Vagina (tissue), 2 donors: ENCODE results near the gene SLC7A11. TPM values are rescaled to one million over a fixed set of nuclear protein-coding genes. Genes with fewer than 3 reads are reported as not detected.

Experiments used
- DNase-seq, 2 donors: peaks; one replicate each; pipeline ENCODE4 v3.0.0-alpha.2; 2017; ENCODE audit errors: extremely low spot score in 2 of 2
- H3K27ac ChIP-seq: fragments of 200-600 bp; sonication (generic); one replicate; pipeline ENCODE4 v1.5.1; 2019
- H3K27me3 ChIP-seq: fragments of 200-600 bp; sonication (generic); one replicate; pipeline ENCODE4 v1.5.1; 2019
- H3K36me3 ChIP-seq, 2 donors: fragments of 200-600 bp; sonication (generic); one replicate each; pipeline ENCODE4 v1.5.1; 2017 to 2019
- H3K4me1 ChIP-seq: fragments of 200-600 bp; sonication (generic); one replicate; pipeline ENCODE4 v1.5.1; 2019
- H3K4me3 ChIP-seq, 2 donors: fragments of 200-600 bp; sonication (generic); 1 replicate in 1 of 2; 2 replicates in 1 of 2; pipeline ENCODE4 v1.5.1; 2016 to 2019
- H3K9me3 ChIP-seq: fragments of 200-600 bp; sonication (generic); one replicate; pipeline ENCODE4 v1.5.1; 2019
- POLR2A ChIP-seq, 2 donors: fragments of 450-650 bp; IDR thresholded peaks; one replicate each; pipeline ENCODE4 v1.6.1; 2017; ENCODE audit warnings: antibody characterized with exemption in 2 of 2, mild to moderate bottlenecking in 2 of 2, moderate library complexity in 2 of 2
- POLR2AphosphoS5 ChIP-seq, 2 donors: sonication (generic); formaldehyde crosslinking; IDR thresholded peaks; one replicate each; pipeline ENCODE4 v1.9.0; 2017; ENCODE audit warnings: antibody characterized with exemption in 2 of 2, mild to moderate bottlenecking in 2 of 2, low read depth in 1 of 2; ENCODE audit not compliant: insufficient read depth in 1 of 2
- intact Hi-C: fragments of 100-400 bp; cut with DNase I; formaldehyde crosslinking; loops from one replicate; pipeline ENCODE4 v1.15.1; 2023
- total RNA-seq: library from RNA; depleted of rRNA; stranded (reverse); fragments of >200 nt; gene quantifications from one replicate; pipeline ENCODE4 v1.2.3, GENCODE V29; 2016
- TF ChIP-seq, protein P1 (sequence below), 3 experiments: fragments of 450-650 bp in 2 of 3; fragments of 200-600 bp in 1 of 3; sonication (generic) in 1 of 3; IDR thresholded peaks; one replicate each; pipeline ENCODE4 v1.5.1; 2017 to 2019; ENCODE audit warnings: antibody characterized with exemption in 3 of 3, mild to moderate bottlenecking in 2 of 3, moderate library complexity in 2 of 3

Gene SLC7A11
- total RNA-seq, 1 donor from 2014 or later = 1.5 TPM

DNA sequence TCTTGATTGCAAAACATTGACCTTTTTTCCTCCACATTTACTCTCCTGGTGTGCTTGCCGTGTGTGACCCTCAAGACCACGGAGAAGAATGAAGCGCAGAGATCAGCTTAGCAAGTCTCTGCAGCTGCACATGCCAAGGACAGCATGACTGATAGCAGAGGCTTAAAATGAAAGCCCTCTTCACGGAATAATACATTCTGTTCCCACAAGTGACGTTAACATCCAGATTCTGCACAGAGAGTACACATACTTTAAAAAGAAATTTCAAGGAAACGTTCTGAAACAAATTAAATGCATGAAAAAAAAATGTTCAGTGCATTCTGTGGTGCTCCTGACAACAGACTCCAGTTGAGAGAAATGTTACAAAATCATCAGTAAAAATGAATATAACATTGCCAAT, 60.9 kb downstream of the SLC7A11 start:
- intact Hi-C loops = loop anchor here (10.0 kb wide), 1 partner anchor 1056 kb away; no protein-coding TSS in a partner anchor
- no peak for DNase-seq
- Histone ChIP-seq H3K36me3 (no peaks in the 10 kb centered on the region), H3K4me3 (no peak overlapping the region), H3K4me1 (no peaks in the 10 kb centered on the region), H3K27ac (no peak overlapping the region), H3K9me3 (no peaks in the 10 kb centered on the region), H3K27me3 (no peaks in the 10 kb centered on the region)
- no peak for TF ChIP-seq POLR2A (IDR thresholded peaks at IDR 0.05)
- TF ChIP-seq, protein P1, sequence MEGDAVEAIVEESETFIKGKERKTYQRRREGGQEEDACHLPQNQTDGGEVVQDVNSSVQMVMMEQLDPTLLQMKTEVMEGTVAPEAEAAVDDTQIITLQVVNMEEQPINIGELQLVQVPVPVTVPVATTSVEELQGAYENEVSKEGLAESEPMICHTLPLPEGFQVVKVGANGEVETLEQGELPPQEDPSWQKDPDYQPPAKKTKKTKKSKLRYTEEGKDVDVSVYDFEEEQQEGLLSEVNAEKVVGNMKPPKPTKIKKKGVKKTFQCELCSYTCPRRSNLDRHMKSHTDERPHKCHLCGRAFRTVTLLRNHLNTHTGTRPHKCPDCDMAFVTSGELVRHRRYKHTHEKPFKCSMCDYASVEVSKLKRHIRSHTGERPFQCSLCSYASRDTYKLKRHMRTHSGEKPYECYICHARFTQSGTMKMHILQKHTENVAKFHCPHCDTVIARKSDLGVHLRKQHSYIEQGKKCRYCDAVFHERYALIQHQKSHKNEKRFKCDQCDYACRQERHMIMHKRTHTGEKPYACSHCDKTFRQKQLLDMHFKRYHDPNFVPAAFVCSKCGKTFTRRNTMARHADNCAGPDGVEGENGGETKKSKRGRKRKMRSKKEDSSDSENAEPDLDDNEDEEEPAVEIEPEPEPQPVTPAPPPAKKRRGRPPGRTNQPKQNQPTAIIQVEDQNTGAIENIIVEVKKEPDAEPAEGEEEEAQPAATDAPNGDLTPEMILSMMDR (IDR thresholded peaks at IDR 0.05) = no peak
- no peak for TF ChIP-seq POLR2AphosphoS5 (IDR thresholded peaks at IDR 0.05; ENCODE audit: insufficient read depth in 1 of 2, low read depth in 1 of 2)

GRCh38 chr4:138178566-138178965, 63.6 kb downstream of the SLC7A11 start:
- no peaks in the 10 kb centered on the region for H3K36me3 ChIP-seq
- no peaks in the 10 kb centered on the region for H3K4me1 ChIP-seq
- H3K27ac ChIP-seq = no peak overlapping the region
- no peaks in the 10 kb centered on the region for H3K27me3 ChIP-seq
- no peaks in the 10 kb centered on the region for H3K9me3 ChIP-seq
- intact Hi-C loops = no loop called here
- TF ChIP-seq, protein P1 (IDR thresholded peaks at IDR 0.05) = no peak
- TF ChIP-seq POLR2A (IDR thresholded peaks at IDR 0.05) (no peak), POLR2AphosphoS5 (IDR thresholded peaks at IDR 0.05; ENCODE audit: insufficient read depth in 1 of 2, low read depth in 1 of 2) (no peak)
- H3K4me3 ChIP-seq = no peak overlapping the region
- no peak for DNase-seq

- DNase-seq = no peak
- Histone ChIP-seq H3K27ac (no peak overlapping the region), H3K27me3 (no peaks in the 10 kb centered on the region), H3K4me1 (no peaks in the 10 kb centered on the region), H3K9me3 (no peaks in the 10 kb centered on the region), H3K36me3 (no peaks in the 10 kb centered on the region), H3K4me3 (no peak overlapping the region)
- intact Hi-C loops = no loop called here
- TF ChIP-seq POLR2AphosphoS5 (IDR thresholded peaks at IDR 0.05; ENCODE audit: insufficient read depth in 1 of 2, low read depth in 1 of 2) (no peak), POLR2A (IDR thresholded peaks at IDR 0.05) (no peak)
- TF ChIP-seq, protein P1 (IDR thresholded peaks at IDR 0.05) = no peak
Observed at GRCh38 chr4:138177278-138177968, 64.7 kb downstream of the SLC7A11 start.

DNA sequence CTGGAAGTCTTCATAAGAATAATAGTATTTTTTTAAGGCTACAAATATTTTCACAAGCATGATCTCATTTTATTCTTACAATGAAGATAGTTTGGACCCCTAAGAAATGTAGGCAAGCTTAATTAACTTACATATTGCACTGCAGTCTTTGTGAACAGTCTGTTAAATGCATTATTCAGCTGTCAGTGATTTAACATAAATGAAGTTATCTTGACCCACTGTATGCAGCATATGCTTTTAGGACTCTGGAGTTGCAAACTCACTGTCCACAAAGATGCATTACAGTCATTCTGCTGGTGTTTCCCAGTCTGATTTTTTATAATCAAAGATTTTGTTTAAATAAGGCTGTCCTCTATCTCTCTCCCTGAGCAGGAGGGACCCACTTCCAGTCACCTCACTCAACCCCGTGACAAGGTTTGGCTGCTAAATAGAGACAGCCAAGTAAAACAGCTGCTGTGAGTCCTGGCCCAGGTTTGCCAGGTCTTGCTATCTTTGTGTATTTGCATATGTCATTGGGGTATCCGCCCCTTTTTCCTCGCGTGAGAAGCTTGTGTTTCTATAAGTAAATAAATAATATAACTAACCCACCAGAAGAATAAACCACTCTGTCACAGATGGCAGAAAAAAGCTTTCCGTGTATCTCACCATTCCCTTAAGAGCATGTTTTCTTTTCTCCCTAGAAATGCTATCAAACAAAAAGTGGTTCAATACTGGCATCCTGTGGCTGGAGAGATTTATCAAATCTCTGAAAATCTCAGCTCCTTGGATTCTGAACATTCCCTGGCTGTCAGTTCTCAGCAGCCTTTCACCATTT, 67.0 kb downstream of the SLC7A11 start:
- Histone ChIP-seq H3K36me3 (no peaks in the 10 kb centered on the region), H3K9me3 (no peaks in the 10 kb centered on the region), H3K4me1 (no peaks in the 10 kb centered on the region), H3K27ac (no peak overlapping the region), H3K27me3 (no peaks in the 10 kb centered on the region), H3K4me3 (no peak overlapping the region)
- intact Hi-C loops = no loop called here
- DNase-seq = no peak
- TF ChIP-seq POLR2AphosphoS5 (IDR thresholded peaks at IDR 0.05; ENCODE audit: insufficient read depth in 1 of 2, low read depth in 1 of 2) (no peak), POLR2A (IDR thresholded peaks at IDR 0.05) (no peak)
- TF ChIP-seq, protein P1 (IDR thresholded peaks at IDR 0.05) = no peak

- no peak overlapping the region for H3K27ac ChIP-seq
- H3K9me3 ChIP-seq = no peaks in the 10 kb centered on the region
- intact Hi-C loops = no loop called here
- no peak overlapping the region for H3K4me3 ChIP-seq
- no peaks in the 10 kb centered on the region for H3K36me3 ChIP-seq
- no peaks in the 10 kb centered on the region for H3K27me3 ChIP-seq
- no peaks in the 10 kb centered on the region for H3K4me1 ChIP-seq
- no peak for DNase-seq
- no peak for TF ChIP-seq POLR2AphosphoS5 (IDR thresholded peaks at IDR 0.05; ENCODE audit: insufficient read depth in 1 of 2, low read depth in 1 of 2)
- TF ChIP-seq, protein P1 (IDR thresholded peaks at IDR 0.05) = no peak
- TF ChIP-seq POLR2A (IDR thresholded peaks at IDR 0.05) = no peak
Observed at GRCh38 chr4:138164208-138164607, 77.9 kb downstream of the SLC7A11 start.
